Activated naive CD8-positive, alpha-beta T cell treated with anti-CD3 and anti-CD28 coated beads, Interleukin-2, amount 50 U/mL, for 16 hours (primary cell): ENCODE results near the gene RRP1.

ENCODE experiments used
- DNase-seq: peaks from one replicate; pipeline ENCODE4 v3.0.0-alpha.2; 2020; ENCODE audit warnings: low read depth, low spot score

Gene RRP1

GRCh38 chr21:43758111-43758641 is 31.2 kb upstream of the RRP1 start:
- DNase-seq = no peak

GRCh38 chr21:43758811-43759210 is 30.6 kb upstream of the RRP1 start:
- DNase-seq = no peak

- no peak for DNase-seq
Observed at GRCh38 chr21:43759651-43760050, 29.7 kb upstream of the RRP1 start.

- DNase-seq = no peak
Observed at GRCh38 chr21:43760391-43760958, 28.9 kb upstream of the RRP1 start.

- DNase-seq = no peak
Observed at GRCh38 chr21:43761886-43762285, 27.5 kb upstream of the RRP1 start.

GRCh38 chr21:43762303-43763128 is 26.9 kb upstream of the RRP1 start:
- no peak for DNase-seq

GRCh38 chr21:43763901-43764523 is 25.4 kb upstream of the RRP1 start:
- no peak for DNase-seq

GRCh38 chr21:43764576-43765495 is 24.5 kb upstream of the RRP1 start:
- no peak for DNase-seq

GRCh38 chr21:43766734-43767497 is 22.5 kb upstream of the RRP1 start:
- DNase-seq = no peak

GRCh38 chr21:43767498-43767983 is 21.8 kb upstream of the RRP1 start:
- DNase-seq = no peak

- DNase-seq = no peak
Observed at GRCh38 chr21:43767984-43768867, 21.2 kb upstream of the RRP1 start.

- no peak for DNase-seq
Observed at GRCh38 chr21:43768868-43769167, 20.6 kb upstream of the RRP1 start.

- DNase-seq = no peak
Observed at GRCh38 chr21:43769325-43769958, 19.9 kb upstream of the RRP1 start.

GRCh38 chr21:43770066-43770655 is 19.2 kb upstream of the RRP1 start:
- DNase-seq = no peak

GRCh38 chr21:43771199-43771675 is 18.1 kb upstream of the RRP1 start:
- no peak for DNase-seq

GRCh38 chr21:43771698-43772424 is 17.5 kb upstream of the RRP1 start:
- DNase-seq = no peak

GRCh38 chr21:43772425-43772821 is 17.0 kb upstream of the RRP1 start:
- DNase-seq = no peak

- DNase-seq = no peak
Observed at GRCh38 chr21:43774163-43774562, 15.2 kb upstream of the RRP1 start.
